ENCODE data around the gene ABHD12. TPM values are rescaled to one million over a fixed set of nuclear protein-coding genes. Genes with fewer than 3 reads are reported as not detected.

Gene ABHD12
- total and polyA plus RNA-seq, 4 donors, result 46.1 to 108 (median 86.6) TPM

DNA sequence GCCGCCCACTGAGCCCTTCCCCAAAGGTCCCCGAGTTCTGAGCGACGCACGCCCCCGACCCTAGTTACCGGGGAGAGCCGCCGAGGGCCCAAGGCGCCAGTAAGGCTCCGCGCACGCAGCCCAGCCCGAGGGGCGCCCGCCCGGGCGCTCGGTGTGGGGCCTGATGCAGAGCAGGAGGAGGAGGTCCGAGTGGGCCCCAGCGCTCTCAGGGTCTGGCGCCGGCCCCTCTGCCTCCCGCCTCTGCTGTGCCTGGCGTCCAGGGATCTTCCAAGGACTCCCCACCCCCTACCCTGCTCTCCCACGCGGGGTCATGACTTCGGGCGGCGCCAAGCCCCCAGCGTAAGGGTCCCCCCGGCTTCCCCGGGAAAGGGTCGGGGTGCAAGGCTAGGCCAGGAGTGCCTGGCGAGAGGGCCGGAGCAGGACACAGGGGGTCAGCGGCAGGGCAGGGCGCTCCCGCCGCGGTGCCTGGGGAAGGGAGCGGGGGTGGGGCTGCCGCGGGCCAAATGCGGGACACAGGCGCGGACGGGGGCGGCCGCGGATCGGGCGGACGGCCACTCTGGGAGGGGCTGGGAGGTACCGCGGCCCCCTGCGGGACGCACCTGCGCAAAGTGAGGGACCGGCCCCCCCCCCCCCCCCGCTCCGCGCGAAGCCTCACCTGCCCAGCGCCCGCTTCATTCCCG, 637 bp downstream of the ABHD12 start:
- Histone ChIP-seq H3K4me1 (ENCODE audit: control insufficient read depth, insufficient read depth, low read length) (no peaks in the 10 kb centered on the region), H3K4me3 (ENCODE audit: low read depth, low read length) (peak overlapping the region; percentile 71), H3K9me3 (ENCODE audit: control insufficient read depth, insufficient read depth, low read length) (no peaks in the 10 kb centered on the region), H3K27me3 (ENCODE audit: control insufficient read depth, insufficient read depth, low read length) (no peaks in the 10 kb centered on the region), H3K36me3 (ENCODE audit: control insufficient read depth, insufficient read depth, low read length) (peaks cover 6% of the 10 kb centered on the region), H3K27ac (ENCODE audit: low read depth, low read length) (peak overlapping the region; percentile 86)
- whole genome bisulfite sequencing (ENCODE audit: insufficient coverage), result under 1% methylated on average over 67 of the region's 67 CpGs
- DNase-seq (ENCODE audit: low read depth in 4 of 6, low spot score in 6 of 6), result peak in 5 of 6 donors; percentile 17 to 72 (median 35)

GRCh38 chr20:25389401-25389857, 1.2 kb downstream of the ABHD12 start:
- Histone ChIP-seq H3K4me1 (ENCODE audit: control insufficient read depth, insufficient read depth, low read length) (no peaks in the 10 kb centered on the region), H3K9me3 (ENCODE audit: control insufficient read depth, insufficient read depth, low read length) (no peaks in the 10 kb centered on the region), H3K27ac (ENCODE audit: low read depth, low read length) (peak overlapping the region; percentile 86), H3K4me3 (ENCODE audit: low read depth, low read length) (peak overlapping the region; percentile 71), H3K36me3 (ENCODE audit: control insufficient read depth, insufficient read depth, low read length) (peaks cover 6% of the 10 kb centered on the region), H3K27me3 (ENCODE audit: control insufficient read depth, insufficient read depth, low read length) (no peaks in the 10 kb centered on the region)
- DNase-seq (ENCODE audit: low read depth in 4 of 6, low spot score in 6 of 6), result peak in 4 of 6 donors; percentile 2 to 58 (median 40)
- 0% methylated on average over 13 of the region's 19 CpGs for WGBS (ENCODE audit: insufficient coverage)

DNA sequence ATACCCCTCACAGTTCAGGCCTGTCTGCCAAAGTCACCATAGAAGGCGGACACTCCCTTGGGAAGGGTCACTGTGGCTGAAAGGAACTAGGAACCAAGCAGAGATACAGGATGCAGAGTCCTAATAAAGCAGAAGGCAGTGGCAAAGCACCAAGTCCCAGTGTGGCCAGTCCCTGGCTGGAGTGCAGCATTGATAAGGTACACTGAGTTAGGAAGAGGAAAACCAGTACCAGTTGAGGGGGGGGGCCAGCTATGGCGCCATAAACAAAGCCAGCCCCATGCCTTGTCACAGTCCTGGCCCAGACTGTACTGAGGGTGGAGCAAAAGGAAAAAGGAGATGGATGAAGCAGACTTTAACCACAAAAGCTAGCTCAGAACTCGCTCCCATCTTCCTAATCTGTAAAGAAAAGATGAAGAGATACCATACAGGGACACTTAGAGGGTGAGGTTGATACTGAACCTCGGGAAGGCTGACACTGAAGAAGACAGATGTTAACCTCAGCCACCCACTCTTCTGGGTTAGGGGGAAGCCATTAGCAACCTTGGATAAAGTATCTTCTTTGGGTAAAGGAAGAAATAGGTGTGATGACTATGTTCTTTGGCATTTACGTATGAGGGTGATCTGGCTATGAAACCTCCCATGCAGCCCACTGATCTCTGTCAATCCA, 7.8 kb downstream of the ABHD12 start:
- Histone ChIP-seq H3K4me3 (ENCODE audit: low read depth, low read length) (no peak overlapping the region), H3K9me3 (ENCODE audit: control insufficient read depth, insufficient read depth, low read length) (no peaks in the 10 kb centered on the region), H3K27me3 (ENCODE audit: control insufficient read depth, insufficient read depth, low read length) (no peaks in the 10 kb centered on the region), H3K4me1 (ENCODE audit: control insufficient read depth, insufficient read depth, low read length) (no peaks in the 10 kb centered on the region), H3K36me3 (ENCODE audit: control insufficient read depth, insufficient read depth, low read length) (peaks cover 12% of the 10 kb centered on the region), H3K27ac (ENCODE audit: low read depth, low read length) (no peak overlapping the region)
- 88% methylated on average over 2 of the region's 5 CpGs for WGBS (ENCODE audit: insufficient coverage)
- DNase-seq (ENCODE audit: low read depth in 4 of 6, low spot score in 6 of 6), result no peak

DNA sequence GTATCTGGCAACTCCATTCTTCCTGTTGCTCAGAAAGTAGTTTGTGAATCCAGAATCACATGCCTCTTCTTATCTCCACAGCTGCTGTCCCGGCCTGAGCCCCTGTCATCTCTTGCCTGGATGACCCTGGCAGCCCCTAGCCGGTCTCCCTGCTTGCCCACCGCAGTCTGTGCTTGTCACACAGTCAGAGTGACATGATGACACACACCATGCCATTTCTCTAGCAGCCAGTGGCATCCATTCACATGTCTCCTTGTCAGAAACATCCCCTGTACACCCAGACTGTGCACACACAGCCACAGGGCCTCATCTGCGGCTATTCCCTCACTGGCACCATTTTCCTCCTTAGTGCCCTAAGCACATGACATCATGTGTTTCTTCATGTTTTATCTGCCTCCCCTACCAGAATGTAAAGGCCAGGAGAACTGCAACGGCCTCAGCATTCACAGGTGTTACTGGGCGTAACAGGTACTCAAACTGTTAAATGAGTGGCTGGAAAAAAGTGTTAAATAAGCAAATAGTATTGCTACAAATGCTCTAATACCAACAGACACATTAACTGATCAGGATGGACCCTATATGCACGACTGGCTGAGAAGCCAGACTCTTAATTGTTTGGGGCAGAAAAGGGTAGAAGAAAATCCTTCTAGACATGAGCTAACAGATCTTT, 9.6 kb downstream of the ABHD12 start:
- Histone ChIP-seq H3K36me3 (ENCODE audit: control insufficient read depth, insufficient read depth, low read length) (peaks cover 6% of the 10 kb centered on the region), H3K27me3 (ENCODE audit: control insufficient read depth, insufficient read depth, low read length) (no peaks in the 10 kb centered on the region), H3K4me1 (ENCODE audit: control insufficient read depth, insufficient read depth, low read length) (peaks cover 5% of the 10 kb centered on the region), H3K9me3 (ENCODE audit: control insufficient read depth, insufficient read depth, low read length) (no peaks in the 10 kb centered on the region), H3K27ac (ENCODE audit: low read depth, low read length) (no peak overlapping the region), H3K4me3 (ENCODE audit: low read depth, low read length) (no peak overlapping the region)
- 93% methylated on average over 4 of the region's 7 CpGs for WGBS (ENCODE audit: insufficient coverage)
- DNase-seq (ENCODE audit: low read depth in 4 of 6, low spot score in 6 of 6), result no peak

DNA sequence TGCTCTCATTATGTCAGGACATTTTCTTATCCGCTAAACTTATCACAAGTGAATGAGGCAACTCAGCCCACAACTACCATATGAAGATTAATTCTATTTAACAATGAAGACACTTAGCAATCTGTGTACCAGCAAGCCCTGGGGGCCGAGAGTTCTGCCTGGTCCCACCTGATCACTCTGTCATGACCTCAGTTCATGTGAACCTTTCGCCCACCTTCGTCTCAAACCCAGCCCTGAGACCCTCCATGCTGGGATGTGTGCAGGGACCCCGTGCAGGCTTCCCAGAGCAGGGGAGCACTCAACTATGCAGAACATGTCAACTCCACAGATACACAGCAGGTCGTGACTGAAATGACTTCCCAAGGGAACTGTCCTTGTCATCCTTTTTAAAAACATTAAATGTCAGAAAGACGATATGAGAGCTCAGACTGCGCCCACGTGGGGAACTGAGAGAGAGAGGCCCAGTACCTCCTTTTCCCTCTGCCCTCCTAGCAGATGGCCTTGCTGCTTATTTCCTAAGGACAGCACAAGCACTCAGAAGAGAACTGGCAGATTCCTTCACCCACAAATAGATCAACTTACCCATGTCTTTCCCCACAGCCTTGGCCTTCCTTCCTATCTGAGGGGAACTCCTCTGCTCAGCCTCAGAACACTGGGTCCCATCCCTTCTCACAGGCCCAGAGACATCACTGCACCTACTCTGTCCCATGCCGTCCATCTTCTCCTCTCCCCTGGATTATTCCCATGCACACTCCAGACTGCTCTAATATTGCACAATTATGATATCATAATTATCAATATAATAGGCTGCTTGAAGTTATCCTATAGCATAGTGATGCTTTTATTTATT, 11.5 kb downstream of the ABHD12 start:
- WGBS (ENCODE audit: insufficient coverage), result 96% methylated on average over 9 of the region's 10 CpGs
- H3K27ac ChIP-seq (ENCODE audit: low read depth, low read length), result no peak overlapping the region
- no peaks in the 10 kb centered on the region for H3K27me3 ChIP-seq (ENCODE audit: control insufficient read depth, insufficient read depth, low read length)
- H3K36me3 ChIP-seq (ENCODE audit: control insufficient read depth, insufficient read depth, low read length), result peaks cover 6% of the 10 kb centered on the region
- H3K9me3 ChIP-seq (ENCODE audit: control insufficient read depth, insufficient read depth, low read length), result no peaks in the 10 kb centered on the region
- no peak for DNase-seq (ENCODE audit: low read depth in 4 of 6, low spot score in 6 of 6)
- H3K4me1 ChIP-seq (ENCODE audit: control insufficient read depth, insufficient read depth, low read length), result peaks cover 5% of the 10 kb centered on the region
- H3K4me3 ChIP-seq (ENCODE audit: low read depth, low read length), result no peak overlapping the region

- WGBS (ENCODE audit: insufficient coverage), result 98% methylated on average over 3 of the region's 5 CpGs
- Histone ChIP-seq H3K27ac (ENCODE audit: low read depth, low read length) (no peak overlapping the region), H3K9me3 (ENCODE audit: control insufficient read depth, insufficient read depth, low read length) (no peaks in the 10 kb centered on the region), H3K4me1 (ENCODE audit: control insufficient read depth, insufficient read depth, low read length) (peaks cover 5% of the 10 kb centered on the region), H3K27me3 (ENCODE audit: control insufficient read depth, insufficient read depth, low read length) (no peaks in the 10 kb centered on the region), H3K36me3 (ENCODE audit: control insufficient read depth, insufficient read depth, low read length) (peaks cover 6% of the 10 kb centered on the region), H3K4me3 (ENCODE audit: low read depth, low read length) (no peak overlapping the region)
- no peak for DNase-seq (ENCODE audit: low read depth in 4 of 6, low spot score in 6 of 6)
Measured at GRCh38 chr20:25378189-25378883, 12.3 kb downstream of the ABHD12 start.

DNA sequence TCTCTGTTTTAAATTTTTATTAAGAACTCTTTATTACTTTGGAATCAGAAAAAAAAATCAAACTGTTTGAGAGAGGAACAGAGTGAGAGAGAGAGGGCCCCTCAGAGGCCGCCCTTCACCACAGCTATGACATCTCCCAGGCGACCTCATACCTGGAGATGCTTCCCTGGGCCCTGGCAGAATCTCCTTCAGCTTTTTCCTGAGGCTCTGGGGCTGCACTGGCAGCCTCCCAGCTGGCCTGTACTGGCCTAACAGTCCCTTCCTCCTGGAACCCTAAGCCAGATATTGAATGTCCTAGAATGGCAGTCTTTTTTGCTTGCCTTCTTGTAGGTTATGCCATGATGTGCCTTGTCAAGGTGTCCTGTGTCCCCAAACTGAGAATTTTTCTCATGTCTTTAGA, 13.7 kb downstream of the ABHD12 start:
- DNase-seq (ENCODE audit: low read depth in 4 of 6, low spot score in 6 of 6), result peak in 1 of 6 donors; percentile 12
- peak overlapping the region; percentile 80 for H3K27ac ChIP-seq (ENCODE audit: low read depth, low read length)
- peaks cover 4% of the 10 kb centered on the region for H3K36me3 ChIP-seq (ENCODE audit: control insufficient read depth, insufficient read depth, low read length)
- peaks cover 5% of the 10 kb centered on the region for H3K4me1 ChIP-seq (ENCODE audit: control insufficient read depth, insufficient read depth, low read length)
- H3K27me3 ChIP-seq (ENCODE audit: control insufficient read depth, insufficient read depth, low read length), result no peaks in the 10 kb centered on the region
- no peak overlapping the region for H3K4me3 ChIP-seq (ENCODE audit: low read depth, low read length)
- H3K9me3 ChIP-seq (ENCODE audit: control insufficient read depth, insufficient read depth, low read length), result no peaks in the 10 kb centered on the region
- 100% methylated on average over 1 of the region's 2 CpGs for WGBS (ENCODE audit: insufficient coverage)

DNA sequence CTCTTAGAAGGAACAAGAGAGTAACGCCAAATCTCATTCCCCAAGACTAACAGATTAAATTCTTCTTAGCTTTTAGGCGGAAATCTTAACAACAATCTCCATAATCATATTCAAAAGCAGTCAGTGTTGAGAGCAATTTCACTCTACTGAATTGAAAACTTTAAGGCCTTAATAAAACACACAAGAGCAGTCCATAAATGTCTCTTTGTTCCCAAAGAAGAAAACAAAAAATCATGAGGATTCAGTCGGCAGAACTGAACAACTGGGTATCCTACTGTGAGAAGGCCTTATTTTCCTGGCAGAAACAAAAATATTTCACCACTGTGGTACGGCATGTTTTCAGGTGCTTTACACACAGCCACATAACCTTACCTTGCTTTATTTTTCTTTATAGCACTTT, 14.4 kb downstream of the ABHD12 start:
- peaks cover 5% of the 10 kb centered on the region for H3K4me1 ChIP-seq (ENCODE audit: control insufficient read depth, insufficient read depth, low read length)
- H3K27me3 ChIP-seq (ENCODE audit: control insufficient read depth, insufficient read depth, low read length), result no peaks in the 10 kb centered on the region
- no peak overlapping the region for H3K4me3 ChIP-seq (ENCODE audit: low read depth, low read length)
- H3K36me3 ChIP-seq (ENCODE audit: control insufficient read depth, insufficient read depth, low read length), result no peaks in the 10 kb centered on the region
- no peaks in the 10 kb centered on the region for H3K9me3 ChIP-seq (ENCODE audit: control insufficient read depth, insufficient read depth, low read length)
- no peak for DNase-seq (ENCODE audit: low read depth in 4 of 6, low spot score in 6 of 6)
- 43% methylated on average over 1 of the region's 4 CpGs for WGBS (ENCODE audit: insufficient coverage)
- peak overlapping the region; percentile 80 for H3K27ac ChIP-seq (ENCODE audit: low read depth, low read length)

- no peaks in the 10 kb centered on the region for H3K36me3 ChIP-seq (ENCODE audit: control insufficient read depth, insufficient read depth, low read length)
- no peak for DNase-seq (ENCODE audit: low read depth in 4 of 6, low spot score in 6 of 6)
- H3K9me3 ChIP-seq (ENCODE audit: control insufficient read depth, insufficient read depth, low read length), result no peaks in the 10 kb centered on the region
- H3K27ac ChIP-seq (ENCODE audit: low read depth, low read length), result no peak overlapping the region
- peaks cover 5% of the 10 kb centered on the region for H3K4me1 ChIP-seq (ENCODE audit: control insufficient read depth, insufficient read depth, low read length)
- no CpG with 5 or more reads among the region's 2 CpGs for WGBS (ENCODE audit: insufficient coverage)
- no peaks in the 10 kb centered on the region for H3K27me3 ChIP-seq (ENCODE audit: control insufficient read depth, insufficient read depth, low read length)
- no peak overlapping the region for H3K4me3 ChIP-seq (ENCODE audit: low read depth, low read length)
Measured at GRCh38 chr20:25374842-25375241, 15.8 kb downstream of the ABHD12 start.
